Stimulated activated CD8-positive, alpha-beta memory T cell treated with anti-CD3 and anti-CD28 coated beads, Interleukin-15, amount 100 ng/mL, for 48 hours (primary cell): ENCODE data around the gene GALNT3.

Experiments
- DNase-seq, 2 donors: peaks; one replicate each; pipeline ENCODE4 v3.0.0-alpha.2; 2020; ENCODE audit warnings: low read depth in 2 of 2

The GALNT3 gene

DNA sequence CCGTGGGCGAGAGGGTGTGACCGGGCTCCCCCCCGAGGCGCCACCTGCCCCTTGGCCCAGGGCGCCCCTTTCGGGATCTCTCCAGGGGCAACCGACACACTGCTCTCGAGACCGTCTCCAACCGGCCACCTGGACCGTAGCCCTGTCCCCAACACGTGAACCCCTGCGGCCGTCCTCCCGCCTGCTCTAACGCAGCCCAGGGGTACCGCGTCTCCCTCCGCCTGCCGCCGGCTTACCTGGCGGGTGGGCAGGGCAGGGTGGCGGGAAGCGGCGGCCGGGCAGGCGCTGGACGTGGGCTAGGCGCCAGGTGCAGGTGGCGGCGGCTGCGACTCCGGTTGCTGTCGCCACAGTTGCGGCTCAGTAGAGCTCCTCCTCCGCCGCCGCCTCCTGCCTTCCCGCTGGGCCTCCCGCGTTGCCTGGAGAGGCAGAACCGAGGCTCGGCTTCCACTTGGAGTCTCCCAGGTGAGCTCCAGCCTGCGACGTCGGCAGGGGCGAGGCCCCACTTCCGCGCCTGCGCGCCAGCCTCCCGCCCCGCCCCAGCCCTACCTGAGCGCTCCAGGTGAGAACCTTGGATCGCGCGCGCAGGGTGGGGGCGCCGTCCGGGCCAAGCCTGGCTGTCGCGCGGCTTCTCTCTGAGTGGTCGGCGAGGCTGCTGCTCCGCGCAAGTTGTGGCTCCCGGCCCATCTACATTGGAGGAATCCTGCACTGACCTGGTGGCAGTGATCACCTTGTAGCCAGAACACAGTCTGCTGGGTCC lies at the start of gene GALNT3:
TSS of gene GALNT3 (minus strand) at position 469 of the 757 bp plus-strand sequence. CDS start 23,547 bp downstream, outside the sequence.
- peak in 1 of 2 donors; percentile 4 for DNase-seq

DNA sequence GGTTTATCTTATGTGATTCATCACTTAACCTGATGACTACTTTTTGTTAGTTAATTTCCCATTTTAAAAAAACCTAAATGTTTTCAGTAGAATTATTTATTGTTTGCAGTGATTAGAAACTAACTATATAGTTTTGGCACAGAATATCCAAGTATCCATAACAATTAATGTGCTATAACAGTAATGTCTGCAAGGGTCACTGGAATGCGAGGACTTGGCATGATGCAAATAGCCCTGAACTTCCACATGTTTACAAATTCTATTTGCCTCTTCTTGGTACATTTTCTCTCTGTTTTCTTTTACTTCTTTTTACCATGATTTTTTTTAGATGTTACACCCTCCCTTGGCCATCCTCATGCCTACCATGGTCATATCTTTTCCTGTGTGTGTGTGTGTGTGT lies 49.3 kb upstream of the GALNT3 start:
- no peak for DNase-seq

DNA sequence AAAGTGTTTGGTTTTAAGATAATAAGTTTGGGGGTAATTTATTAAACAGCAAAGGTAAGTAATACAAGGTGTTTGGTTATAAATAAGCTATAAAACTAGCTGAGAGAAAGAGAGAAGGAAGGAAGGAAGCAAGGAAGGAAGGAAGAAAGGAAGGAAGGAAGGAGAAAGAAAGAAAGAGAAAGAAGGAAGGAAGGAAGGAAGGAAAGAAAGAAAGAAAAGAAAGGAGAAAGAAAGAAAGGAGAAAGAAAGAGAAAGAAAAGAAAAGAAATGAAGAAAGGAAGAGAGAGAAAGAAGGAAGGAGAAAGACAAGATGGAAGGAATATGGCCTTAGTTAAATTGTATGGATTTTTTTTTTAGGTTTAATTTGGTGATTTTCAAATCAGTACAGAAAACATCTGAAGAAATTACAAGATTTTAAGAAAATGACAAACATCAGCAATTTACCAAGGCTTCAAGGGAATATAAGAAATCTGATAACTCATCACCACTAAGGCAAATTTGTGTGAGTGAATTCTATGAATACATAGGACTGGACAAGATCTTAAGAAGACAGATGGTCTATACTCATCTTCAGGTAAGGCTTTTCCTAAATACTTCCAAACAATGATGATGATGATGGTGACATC lies 46.4 kb upstream of the GALNT3 start:
- DNase-seq: no peak

DNA sequence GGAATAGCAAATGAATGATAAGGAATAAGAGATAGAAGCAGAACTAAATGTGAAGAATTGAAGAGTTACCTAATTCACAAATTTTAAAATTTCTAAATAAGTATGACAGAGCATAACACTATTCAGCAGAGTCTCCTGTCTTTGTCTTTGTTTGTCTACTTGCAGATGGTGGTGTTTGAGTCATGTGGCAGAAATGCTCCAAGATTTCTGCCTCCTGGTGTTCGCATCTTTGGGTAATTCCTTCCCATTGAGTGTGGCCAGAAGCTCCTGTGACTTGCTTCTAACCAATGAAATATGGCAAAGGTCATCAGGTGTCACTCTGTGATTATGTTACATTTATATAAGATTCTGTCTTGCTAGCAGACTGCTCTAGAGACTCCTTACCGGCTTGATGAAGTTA lies 45.6 kb upstream of the GALNT3 start:
- no peak for DNase-seq

DNA sequence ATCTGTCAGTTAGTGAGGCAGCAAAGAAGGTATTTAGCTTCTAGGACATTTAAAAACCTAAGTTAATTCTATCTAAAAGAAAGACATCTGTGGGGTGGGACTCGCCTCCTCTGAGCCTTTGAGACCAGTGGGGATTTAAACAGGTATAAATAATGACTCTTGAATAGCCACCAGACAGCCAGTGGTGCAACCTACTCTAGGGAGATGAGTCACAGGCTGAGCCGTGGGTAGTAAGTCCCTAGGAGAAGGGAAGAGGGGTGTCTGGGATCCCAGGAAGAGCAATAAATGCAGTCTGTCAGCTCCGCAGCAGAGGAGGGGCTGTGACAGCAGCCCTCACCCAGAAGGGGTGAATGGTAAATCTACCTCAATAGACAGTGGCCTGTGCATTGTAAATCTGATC lies 43.1 kb upstream of the GALNT3 start:
- no peak for DNase-seq

DNA sequence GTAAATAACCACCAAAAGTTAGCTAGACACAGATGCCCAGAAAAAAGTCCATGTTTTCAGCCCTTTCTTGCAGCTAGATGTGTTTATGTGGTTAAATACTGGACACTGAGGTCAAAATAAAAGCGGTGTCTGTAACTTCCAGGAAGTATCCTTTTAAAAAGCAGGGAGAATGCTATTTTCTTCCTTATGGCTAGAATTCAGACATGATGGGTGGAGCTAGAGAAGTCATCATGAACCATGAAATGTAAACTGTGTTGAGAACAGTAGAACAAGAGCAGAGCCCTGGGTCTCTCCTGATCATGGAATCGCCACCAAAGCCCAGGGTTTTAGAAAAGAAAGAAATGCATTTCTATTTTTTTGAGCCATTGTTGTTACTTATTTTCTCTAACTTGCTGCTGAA lies 41.3 kb upstream of the GALNT3 start:
- DNase-seq: no peak

DNA sequence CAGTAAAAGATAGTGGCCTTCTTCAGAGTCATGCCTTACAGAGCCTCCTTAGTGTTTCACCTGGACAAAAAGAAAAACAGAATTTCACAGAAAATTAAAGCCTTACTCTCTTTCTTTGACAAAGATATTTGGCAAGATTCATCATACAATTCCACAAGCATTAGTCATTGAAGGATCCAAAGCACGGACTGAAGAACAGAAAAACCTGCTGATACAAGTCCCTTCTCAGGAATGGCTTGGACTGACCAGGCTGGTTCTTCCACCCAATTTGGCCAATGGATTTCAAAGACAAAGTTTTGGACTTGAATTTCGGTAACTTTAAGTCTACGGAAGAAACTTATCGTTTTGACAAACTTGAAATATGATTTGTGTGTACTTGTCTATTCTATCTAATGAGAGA lies 39.1 kb upstream of the GALNT3 start:
- DNase-seq: no peak

DNA sequence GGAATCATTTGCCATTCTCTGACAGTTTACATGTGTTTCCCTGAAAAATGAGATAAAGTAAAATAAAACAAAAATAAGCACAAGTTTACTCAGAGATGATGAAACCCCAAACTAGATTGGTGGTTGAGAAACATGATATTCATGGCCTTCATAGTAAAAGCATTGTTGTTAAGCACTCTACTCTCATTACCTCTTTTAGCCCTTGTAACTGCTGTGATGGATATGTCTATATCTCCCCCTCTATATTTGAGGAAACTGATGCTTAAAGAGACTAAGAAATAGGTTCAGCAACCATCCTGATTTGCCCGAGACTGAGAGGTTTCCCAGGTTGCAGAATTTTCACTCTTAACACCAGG lies 33.9 kb upstream of the GALNT3 start:
- DNase-seq: no peak

DNA sequence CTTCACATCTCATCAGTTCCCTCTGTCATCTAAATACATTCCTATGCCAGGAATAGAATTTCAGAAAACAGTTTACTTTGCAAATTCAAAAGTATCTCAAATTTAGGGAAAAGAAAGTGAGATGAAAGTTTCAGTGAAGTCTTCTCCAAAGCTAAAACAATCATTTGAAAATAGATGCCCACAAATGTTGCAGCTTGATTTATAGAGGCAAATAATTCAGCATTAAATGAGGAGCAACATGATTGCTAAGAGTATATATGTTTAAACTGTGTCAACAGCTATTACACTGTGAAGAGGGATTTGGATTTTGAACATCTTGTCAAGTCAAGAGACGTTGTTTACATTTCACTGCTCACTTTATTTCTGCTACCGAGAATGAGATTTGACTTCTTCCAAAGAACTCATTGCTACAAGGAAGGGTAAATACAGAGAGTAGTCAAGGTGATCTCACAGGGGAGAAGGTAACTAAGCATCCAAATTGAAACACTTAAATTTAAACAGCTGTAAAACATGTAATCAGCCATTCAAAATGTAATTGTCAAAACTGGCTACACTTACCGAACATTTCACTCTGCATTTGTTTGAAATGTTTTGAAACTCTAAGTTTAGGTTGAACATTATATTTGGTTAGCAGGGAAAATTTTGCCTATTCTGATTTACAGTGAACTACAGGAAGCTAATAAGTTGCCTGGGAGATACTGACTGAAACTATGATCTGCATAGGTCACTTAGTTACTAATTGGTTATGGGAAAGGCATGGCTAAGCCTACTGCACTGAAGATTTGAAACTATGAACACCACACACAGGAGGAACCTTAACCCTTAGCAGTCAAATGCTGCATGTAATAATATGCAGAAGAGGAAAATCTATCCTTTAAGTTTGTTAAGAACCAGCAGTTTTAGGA lies 33.2 kb upstream of the GALNT3 start:
- no peak for DNase-seq

DNA sequence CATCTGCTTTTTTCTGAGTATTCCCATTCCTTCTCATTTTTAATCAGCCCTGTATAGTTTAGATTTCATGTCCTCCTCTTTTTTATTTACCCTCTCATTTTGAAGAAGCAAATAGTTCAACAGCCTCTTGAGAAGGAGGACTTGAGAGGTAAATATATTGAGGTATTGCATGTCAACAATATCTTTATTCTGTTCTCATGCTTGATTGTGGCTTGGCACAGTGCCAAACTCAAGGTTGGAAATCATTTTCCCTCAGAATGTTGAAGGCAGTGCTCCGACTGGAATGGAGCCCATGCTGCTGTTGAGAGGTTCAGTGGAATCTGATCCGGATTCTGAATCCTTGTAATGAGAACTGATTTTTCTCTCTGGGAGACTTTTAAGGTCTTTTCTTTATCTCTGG lies 31.0 kb upstream of the GALNT3 start:
- DNase-seq: no peak

DNA sequence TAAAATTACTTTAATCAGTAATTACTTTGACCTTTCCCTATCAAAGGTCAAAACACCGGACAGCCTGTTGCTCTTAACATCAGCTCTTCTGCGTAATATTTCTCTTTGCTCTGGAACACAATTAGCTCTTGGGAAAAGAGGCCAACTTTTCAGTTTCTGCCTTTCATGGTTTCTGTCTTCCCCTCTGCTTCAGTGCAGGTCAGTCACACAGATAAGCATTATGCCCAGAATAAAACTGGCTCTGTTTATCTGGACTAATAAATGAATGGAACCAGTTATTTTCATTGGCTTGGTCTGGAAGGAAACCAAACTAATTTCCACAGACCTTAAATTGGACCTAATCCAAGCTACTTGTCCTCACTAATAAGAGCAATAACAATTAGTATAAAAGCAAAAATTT lies 26.2 kb upstream of the GALNT3 start:
- no peak for DNase-seq

DNA sequence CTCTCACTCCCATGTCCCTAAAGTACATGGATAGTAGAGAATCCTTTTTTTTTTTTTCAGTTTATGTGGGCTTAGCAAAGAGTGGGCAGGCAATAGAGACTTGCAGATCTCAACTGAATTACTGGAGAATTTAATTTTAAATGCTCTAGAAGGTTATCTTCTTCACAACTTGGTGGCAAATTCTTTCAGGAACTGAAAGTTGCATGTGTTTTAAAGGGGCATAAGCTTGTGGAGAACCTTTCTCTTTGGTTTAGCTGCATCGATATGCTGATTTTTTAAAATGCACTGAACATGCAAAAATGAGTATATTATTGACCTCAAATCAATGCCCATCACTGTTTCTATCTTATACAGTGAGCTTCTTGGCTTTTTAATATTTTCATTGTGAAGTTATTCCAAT lies 24.9 kb upstream of the GALNT3 start:
- no peak for DNase-seq

DNA sequence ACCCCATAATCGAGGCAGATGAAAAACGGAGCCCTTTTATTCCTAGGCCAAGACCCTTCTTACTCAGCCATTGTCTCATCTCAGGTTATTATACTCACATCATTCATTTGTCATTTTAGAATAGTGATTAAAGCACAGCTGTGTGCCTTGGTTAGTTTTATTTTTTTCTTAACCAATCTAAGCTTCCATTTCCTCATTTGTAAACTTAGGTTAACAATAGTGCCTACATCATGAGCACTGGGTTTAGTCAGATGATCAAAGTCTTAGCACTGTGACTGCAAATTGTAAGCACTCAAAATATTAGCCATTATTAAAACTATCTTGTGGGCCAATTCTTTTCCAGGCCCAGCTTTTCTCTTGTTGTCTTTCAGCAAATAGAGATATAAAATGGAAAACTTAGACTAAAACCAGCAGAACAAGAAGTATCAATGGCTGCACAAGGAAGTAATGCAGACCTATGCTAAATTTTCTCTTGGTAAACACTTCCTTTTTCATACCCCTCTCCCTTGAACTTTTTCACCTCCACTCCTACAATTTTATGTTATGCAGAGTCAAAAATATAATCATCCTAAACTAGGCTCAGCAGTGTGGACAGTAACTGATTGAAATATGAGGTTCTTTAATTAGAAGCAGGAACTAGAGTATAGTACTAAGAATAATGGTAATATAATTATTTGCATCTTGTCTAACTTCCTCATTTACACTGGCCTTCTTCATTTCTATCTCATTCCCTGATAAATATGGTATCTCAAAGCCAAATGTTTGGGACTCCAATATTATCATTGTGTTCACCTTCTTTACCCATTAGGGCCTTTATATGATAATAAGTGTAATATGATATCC lies 21.5 kb upstream of the GALNT3 start:
- no peak for DNase-seq

DNA sequence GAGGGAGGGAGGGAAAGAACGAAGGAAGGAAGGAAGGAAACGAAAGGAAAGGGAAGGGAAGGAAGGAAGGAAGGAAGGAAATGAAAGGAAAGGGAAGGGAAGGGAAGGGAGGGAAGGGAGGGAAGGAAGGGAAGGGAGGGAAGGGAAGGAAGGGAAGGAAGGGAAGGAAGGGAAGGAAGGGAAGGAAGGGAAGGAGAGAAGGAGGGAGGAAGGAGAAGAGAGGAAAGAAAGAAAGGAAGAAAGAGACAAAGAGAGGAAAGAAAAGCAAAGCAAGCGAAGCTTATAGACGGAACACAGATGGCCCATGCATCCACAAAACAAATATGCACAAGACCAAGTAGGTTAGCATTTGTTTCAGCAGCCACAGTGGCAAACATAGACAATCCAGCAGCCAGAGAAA lies 20.4 kb upstream of the GALNT3 start:
- no peak for DNase-seq

DNA sequence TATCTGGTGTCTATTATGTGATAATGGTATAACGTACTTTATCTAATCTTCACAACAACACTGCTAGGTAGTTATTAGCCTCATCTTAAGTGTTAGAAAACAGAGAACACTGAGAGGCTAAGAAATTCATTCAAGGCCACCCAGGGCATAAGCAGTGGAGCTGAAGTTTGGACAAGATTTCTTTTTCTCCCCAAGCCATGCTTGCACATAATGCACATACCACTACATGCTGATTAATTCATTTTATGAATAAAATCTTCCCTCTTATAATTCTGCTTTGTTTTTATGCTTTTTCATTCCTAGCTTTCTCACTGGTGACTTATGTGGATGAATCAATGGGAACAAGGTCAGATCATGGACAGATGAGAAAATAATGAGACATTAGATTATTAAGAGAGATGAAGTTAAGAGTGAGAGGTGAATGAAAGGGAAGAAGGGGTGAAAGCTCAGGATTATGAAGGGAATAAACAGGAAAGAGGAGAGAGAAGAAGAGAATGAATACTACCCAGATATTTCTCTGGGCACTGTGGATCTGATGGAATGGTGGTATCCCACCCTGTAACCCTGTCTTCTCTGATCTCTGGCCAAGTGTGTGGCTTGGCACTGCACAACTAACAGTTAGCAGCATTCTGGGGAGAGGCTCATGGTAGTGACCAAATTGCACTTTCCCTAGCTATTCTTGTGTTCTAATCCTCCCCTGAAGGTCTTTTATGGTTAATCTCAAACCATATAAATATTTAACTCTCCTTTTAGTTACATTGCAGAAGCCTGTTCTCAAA lies 17.7 kb upstream of the GALNT3 start:
- no peak for DNase-seq

DNA sequence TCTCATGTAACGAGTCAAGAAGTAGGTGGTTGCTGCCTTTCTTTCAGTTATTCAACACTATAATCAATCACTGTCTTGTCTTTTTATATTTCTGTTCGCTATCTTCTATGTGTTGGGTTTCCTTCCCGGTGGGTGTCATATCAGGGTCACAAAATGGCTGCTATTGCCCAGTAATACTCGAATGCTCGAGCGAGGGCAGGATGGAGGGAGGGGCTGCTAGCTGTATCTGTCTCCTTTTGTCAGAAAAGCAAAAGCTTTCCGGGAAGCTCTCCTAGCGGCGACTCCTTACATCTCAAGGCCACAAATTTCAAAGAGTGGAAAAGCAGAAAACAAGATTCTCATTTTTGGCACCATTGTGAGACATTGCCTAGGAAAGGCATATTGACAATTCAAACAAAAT lies 16.4 kb upstream of the GALNT3 start:
- no peak for DNase-seq

DNA sequence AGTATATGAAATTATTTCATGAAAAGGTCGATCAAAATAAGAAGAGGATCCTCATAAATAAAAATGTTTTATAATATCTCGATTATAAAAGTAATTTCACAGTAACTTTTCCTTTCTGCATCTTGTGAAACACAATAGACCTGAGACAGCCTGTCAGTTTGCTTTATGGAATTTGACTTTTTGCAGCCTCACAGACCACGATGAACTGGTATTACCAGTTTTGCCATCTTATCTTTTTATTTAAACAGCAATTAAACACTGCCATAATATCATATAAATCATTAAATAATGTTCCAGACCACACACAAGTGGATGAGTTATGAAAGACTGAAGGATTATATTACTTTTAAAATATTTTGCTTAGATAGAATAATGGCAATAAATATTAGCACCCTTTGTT lies 10.7 kb upstream of the GALNT3 start:
- DNase-seq: no peak

DNA sequence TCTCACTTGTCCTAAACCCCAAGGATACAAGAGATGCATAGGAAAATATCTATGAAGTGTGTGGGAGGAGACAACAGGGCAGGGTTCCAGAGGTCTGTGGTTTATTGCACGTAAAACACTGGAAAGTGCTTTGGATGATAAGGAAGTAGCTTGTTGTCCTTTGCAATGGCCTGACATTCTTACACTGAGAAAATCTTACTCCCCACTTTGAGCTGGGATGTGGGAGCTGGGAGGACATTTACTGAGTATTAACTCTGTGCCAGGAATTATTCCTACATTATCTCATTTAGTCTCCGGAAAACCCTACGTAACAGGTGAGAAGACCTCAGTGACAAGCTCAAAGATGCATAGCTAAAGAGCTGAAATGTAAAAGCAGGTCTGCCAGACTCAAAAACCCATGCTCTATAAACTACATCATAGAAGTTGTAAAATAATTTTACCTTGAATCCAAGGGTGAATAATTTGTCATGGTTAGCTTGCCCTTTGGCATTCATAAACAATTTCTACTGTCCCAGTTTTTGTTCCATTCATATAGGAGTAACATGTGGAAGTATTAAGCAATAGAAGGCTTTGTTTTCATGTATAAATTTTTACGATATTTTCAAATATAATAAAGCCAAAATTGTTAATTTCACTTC lies 9.2 kb upstream of the GALNT3 start:
- DNase-seq: no peak

DNA sequence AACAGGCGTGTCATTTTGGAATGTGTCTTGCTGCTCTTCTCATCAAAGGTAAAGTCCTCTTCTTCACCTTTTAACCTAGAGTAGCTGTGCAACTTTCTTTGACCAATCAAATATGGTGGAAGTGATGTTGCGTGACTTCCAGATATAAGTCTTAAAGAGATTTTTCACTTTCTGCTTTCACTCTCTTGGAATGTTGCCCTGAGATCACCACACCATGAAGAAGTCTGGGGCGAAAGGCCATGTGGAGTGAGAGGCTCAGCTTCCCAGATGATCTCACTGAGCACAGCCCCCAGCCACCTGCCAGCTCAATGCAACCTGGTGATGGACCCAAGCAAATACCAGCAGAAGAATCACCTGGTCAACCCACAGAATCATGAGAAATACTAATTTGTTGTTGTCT lies 7.1 kb upstream of the GALNT3 start:
- no peak for DNase-seq

DNA sequence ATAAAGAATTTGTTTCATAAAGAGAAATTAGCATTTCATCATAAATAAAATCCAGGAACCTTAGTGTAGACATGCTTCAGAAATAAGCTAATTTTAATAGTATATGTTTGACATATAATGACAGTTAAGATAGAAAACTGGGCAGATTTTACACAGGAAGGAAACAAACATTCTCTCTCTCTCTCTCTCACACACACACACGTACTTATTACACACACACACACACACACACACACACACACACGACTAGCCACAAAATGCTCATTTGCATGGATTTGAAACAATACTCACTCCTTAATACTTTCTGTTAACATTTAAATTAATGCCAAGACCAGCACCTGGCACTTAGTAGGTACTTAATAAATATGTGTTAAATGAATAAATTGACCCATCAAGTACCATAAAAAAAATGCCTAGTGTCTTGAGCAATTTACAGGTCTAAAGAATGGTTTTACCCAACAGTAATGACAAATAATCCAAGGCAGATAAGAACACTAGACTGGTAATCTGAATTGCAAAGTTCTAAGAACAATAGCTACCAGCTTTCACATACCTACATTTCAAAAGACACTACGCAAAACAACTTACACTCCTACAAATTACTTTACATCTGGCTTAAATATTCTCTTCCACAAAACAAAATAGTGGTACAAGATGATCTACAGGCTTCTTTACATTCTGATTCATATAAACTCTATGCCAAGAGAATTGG lies 2.9 kb upstream of the GALNT3 start:
- DNase-seq: no peak
